ENCODE results near the gene SYT3.

Gene SYT3, protein sequence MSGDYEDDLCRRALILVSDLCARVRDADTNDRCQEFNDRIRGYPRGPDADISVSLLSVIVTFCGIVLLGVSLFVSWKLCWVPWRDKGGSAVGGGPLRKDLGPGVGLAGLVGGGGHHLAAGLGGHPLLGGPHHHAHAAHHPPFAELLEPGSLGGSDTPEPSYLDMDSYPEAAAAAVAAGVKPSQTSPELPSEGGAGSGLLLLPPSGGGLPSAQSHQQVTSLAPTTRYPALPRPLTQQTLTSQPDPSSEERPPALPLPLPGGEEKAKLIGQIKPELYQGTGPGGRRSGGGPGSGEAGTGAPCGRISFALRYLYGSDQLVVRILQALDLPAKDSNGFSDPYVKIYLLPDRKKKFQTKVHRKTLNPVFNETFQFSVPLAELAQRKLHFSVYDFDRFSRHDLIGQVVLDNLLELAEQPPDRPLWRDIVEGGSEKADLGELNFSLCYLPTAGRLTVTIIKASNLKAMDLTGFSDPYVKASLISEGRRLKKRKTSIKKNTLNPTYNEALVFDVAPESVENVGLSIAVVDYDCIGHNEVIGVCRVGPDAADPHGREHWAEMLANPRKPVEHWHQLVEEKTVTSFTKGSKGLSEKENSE

DNA sequence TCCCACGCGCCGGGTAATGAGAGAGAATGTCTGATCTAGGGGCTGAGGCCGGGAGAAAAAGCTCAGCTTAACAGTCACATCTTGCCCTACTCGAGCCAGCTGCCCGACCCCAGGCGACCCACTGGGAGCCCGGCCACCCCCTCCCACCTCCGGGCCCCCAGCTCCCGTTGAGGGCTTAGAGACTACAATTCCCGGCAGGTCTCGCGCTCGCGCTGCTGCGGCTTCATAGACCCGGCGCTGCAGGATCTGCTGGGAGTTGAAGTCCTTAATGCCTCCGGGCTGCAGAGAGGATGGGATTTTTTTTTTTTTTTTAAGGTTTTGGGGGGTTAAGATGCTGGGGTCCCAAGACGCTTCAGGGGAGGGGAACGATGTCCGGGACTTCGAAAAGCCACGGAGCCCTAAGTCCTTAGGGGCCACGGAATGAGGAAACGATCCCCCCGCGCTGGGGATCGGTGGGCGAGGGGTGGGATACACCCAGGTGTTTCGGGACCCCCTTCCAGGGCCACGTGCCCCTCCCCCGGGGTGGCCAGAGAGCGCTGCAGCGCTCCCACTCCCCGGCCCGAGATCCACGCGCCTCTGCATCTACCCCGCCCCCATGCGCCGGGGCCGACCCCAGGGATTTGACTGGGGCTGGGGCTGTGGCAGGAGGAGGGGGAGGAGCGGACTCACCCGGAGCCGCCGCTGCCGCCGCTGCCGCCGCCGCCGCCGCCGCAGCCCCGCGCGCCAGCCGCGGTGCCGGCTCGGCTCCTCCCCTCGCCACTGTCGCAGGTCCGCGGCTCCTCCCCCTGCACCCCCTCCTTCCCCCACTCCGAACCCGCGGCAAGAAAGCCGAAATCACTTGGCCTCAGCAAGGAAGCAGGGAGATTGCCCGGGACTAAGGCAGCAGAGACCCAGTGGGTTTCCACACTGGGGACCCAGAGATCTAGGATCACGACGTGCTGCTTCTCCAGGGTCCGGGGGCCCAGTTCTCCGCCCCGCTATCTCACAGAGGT is at the start of gene SYT3:
Gene SYT3 (minus strand): TSS at position 761 of the 992 bp plus-strand sequence. CDS start 2,470 bp downstream, outside the sequence.
- Histone ChIP-seq H2AFZ (peak within 1 kb of the TSS; percentile 93), H3K9ac (no peak within 1 kb of the TSS), H3K4me3 (ENCODE audit: low read depth, low read length) (peak within 1 kb of the TSS; percentile 88), H3K36me3 (ENCODE audit: control insufficient read depth, insufficient read depth, low read length) (no peaks in the 10 kb centered on the region), H3K4me1 (no peaks in the 10 kb centered on the region), H3K9me3 (ENCODE audit: control insufficient read depth, low read length) (no peaks in the 10 kb centered on the region), H3K79me2 (no peaks in the 10 kb centered on the region), H3K27me3 (ENCODE audit: control insufficient read depth, insufficient read depth, low read length) (no peaks in the 10 kb centered on the region), H3K27ac (no peak within 1 kb of the TSS), H3K4me2 (ENCODE audit: low read length) (peak within 1 kb of the TSS; percentile 99)
- TF ChIP-seq, protein P1, sequence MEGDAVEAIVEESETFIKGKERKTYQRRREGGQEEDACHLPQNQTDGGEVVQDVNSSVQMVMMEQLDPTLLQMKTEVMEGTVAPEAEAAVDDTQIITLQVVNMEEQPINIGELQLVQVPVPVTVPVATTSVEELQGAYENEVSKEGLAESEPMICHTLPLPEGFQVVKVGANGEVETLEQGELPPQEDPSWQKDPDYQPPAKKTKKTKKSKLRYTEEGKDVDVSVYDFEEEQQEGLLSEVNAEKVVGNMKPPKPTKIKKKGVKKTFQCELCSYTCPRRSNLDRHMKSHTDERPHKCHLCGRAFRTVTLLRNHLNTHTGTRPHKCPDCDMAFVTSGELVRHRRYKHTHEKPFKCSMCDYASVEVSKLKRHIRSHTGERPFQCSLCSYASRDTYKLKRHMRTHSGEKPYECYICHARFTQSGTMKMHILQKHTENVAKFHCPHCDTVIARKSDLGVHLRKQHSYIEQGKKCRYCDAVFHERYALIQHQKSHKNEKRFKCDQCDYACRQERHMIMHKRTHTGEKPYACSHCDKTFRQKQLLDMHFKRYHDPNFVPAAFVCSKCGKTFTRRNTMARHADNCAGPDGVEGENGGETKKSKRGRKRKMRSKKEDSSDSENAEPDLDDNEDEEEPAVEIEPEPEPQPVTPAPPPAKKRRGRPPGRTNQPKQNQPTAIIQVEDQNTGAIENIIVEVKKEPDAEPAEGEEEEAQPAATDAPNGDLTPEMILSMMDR (IDR thresholded peaks at IDR 0.05): no peak

DNA sequence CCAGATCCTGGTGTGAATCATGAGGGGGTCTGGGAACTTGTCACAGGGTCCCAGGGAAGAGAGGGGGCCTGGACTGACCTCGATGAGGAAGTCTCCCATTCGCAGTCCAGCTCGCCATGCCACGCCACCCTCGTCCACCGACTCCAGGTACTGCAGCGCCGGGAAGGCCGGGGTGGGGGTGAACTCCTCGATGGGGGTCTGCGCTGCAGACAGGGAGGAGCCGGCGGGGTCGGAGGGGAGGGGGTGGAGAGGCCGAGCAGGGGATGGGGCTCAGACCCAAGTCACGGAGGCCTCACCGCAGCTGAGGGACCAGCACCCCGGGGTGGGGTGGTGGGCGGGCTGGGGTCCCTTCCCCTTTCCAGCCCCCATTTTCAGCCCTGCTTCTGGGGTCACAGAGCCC is 49.1 kb upstream of the SYT3 start:
- no peak overlapping the region for H3K9ac ChIP-seq
- no peaks in the 10 kb centered on the region for H3K79me2 ChIP-seq
- H3K27ac ChIP-seq: no peak overlapping the region
- H3K9me3 ChIP-seq (ENCODE audit: control insufficient read depth, low read length): no peaks in the 10 kb centered on the region
- H3K4me2 ChIP-seq (ENCODE audit: low read length): no peak overlapping the region
- no peaks in the 10 kb centered on the region for H3K4me1 ChIP-seq
- H3K36me3 ChIP-seq (ENCODE audit: control insufficient read depth, insufficient read depth, low read length): no peaks in the 10 kb centered on the region
- TF ChIP-seq, protein P1 (IDR thresholded peaks at IDR 0.05): no peak
- H2AFZ ChIP-seq: no peak overlapping the region
- no peak overlapping the region for H3K4me3 ChIP-seq (ENCODE audit: low read depth, low read length)
- peaks cover 3% of the 10 kb centered on the region for H3K27me3 ChIP-seq (ENCODE audit: control insufficient read depth, insufficient read depth, low read length)

DNA sequence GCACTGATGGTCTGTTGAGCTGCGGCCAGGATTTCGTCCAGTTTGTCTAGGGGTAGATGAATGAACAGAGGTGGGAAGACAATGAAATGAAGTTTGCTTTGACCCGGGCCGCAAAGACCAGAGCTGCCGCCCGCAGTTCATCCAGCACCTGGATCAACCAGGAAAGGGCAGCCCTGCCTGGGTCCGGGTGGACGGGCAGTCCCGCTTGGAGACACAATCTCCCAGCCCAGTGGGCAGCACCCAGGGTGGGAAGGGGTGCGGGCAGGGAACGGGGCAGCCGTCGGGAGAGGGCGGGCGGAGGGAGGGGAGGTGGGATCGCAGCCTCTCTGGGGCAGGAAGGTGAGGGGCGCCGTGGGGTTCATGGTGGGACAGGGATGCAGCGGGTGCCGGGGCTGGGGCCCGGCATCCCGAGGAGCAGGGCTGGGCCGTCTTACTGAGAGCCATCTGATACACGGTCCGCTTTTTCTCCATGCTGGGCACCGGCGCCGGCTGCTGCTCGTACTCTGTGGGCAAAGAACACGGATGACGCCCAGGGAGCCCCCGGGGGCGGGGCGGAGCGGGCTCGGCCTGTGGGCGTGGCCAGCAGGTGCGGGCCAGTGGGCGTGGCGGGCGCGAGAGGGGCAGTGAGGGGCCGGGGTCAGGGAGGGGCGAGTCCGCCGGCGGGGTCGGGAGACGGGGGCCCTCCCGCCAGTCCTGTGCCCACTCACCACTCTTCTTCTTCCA is 46.8 kb upstream of the SYT3 start:
- no peak overlapping the region for H3K4me3 ChIP-seq (ENCODE audit: low read depth, low read length)
- H3K27ac ChIP-seq: no peak overlapping the region
- H3K27me3 ChIP-seq (ENCODE audit: control insufficient read depth, insufficient read depth, low read length): no peaks in the 10 kb centered on the region
- H3K4me2 ChIP-seq (ENCODE audit: low read length): no peak overlapping the region
- no peaks in the 10 kb centered on the region for H3K9me3 ChIP-seq (ENCODE audit: control insufficient read depth, low read length)
- no peaks in the 10 kb centered on the region for H3K79me2 ChIP-seq
- H3K36me3 ChIP-seq (ENCODE audit: control insufficient read depth, insufficient read depth, low read length): no peaks in the 10 kb centered on the region
- no peak overlapping the region for H3K9ac ChIP-seq
- TF ChIP-seq, protein P1 (IDR thresholded peaks at IDR 0.05): no peak
- H2AFZ ChIP-seq: no peak overlapping the region
- H3K4me1 ChIP-seq: no peaks in the 10 kb centered on the region

DNA sequence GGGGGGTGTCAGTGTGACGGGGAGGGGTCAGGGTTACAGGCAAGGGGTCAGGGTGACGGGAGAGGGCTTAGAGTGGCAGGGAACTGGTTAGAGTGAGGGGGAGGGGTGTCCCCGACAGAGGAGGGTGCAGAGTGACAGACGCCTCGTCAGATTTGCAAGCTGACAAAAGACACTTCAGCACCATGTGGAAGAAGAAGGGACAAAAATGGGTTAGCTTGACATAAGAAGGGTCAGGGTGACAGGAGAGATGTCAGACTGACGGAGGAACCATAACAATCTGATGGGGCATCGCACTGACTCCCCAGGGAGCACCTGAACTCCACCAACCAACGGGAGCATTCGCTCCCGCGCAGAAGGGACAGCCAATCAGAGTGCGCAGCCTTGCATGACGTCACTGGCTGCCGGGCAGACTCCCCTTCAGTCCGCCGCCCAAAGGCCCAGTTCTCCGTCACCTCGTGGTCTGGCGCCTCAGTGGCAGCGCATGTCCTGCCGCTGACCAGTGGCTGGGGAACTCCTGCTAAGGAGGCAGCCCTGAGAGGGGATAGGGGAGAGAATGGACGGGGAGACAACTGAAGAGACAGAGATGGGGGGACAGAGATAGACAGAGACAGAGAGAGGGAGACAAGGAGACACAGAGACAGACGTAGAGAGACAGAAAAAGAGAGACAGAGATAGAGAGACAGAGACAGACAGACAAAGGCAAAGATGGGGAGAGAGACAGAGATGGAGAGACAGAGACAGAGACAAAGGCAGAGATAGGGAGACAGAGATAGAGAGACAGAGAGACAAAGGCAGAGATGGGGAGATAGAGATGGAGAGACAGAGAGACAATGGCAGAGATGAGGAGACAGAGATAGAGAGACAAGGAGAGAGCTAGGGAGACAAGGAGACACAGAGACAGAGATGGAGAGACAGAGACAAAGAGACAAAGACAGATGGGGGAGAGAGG is 39.8 kb upstream of the SYT3 start:
- TF ChIP-seq, protein P1 (IDR thresholded peaks at IDR 0.05): no peak
- Histone ChIP-seq H3K36me3 (ENCODE audit: control insufficient read depth, insufficient read depth, low read length) (no peaks in the 10 kb centered on the region), H3K4me3 (ENCODE audit: low read depth, low read length) (no peak overlapping the region), H3K4me2 (ENCODE audit: low read length) (no peak overlapping the region), H3K79me2 (no peaks in the 10 kb centered on the region), H3K9me3 (ENCODE audit: control insufficient read depth, low read length) (no peaks in the 10 kb centered on the region), H2AFZ (peak overlapping the region; percentile 47), H3K27me3 (ENCODE audit: control insufficient read depth, insufficient read depth, low read length) (no peaks in the 10 kb centered on the region), H3K4me1 (no peaks in the 10 kb centered on the region), H3K27ac (no peak overlapping the region), H3K9ac (no peak overlapping the region)
